K562 (cell line): ENCODE measurements around the gene VPS45. TPM values are rescaled to one million over a fixed set of nuclear protein-coding genes. Genes with fewer than 3 reads are reported as not detected.
A peak's percentile ranks its signal among the peaks of the same experiment; 100 is the strongest.
"Not testable (repeated sequence)": the region's sequence is repeated elsewhere in the genome, so short reads cannot be mapped to it uniquely, and the experiment has no call there.

Experiments used
- ATAC-seq: fragments of 200-7000 bp; cut with Tn5 transposase; 3 replicates; pipeline ENCODE4 v1.9.1; 2020; ENCODE audit warnings: moderate library complexity
- BruUV-seq: library from RNA; stranded (reverse); fragments of 400-500 nt; replicated peaks from 2 replicates; lab custom pipeline; 2021; lab: Mats Ljungman, UMichigan
- CTCF ChIA-PET: fragments of 300-600 bp; formaldehyde crosslinking; extraction: SDS; loops from one replicate; lab custom pipeline; 2021; ENCODE audit warnings: low intra/inter-chr PET ratio; lab: Yijun Ruan, JAX
- POLR2A ChIA-PET: fragments of 300-600, 350-650 bp; sonication (Branson Sonifier 250); formaldehyde crosslinking; extraction: SDS; loops from one replicate; lab custom pipeline; 2021; ENCODE audit warnings: antibody characterized with exemption, inconsistent platforms; lab: Yijun Ruan, JAX
- DNase-seq, 4 experiments: peaks; one replicate each; pipeline versions ENCODE4 v3.0.0 to v3.0.0-alpha.2; 2011 to 2018; ENCODE audit warnings: low spot score in 3 of 4, mixed read lengths in 3 of 4; ENCODE audit errors: extremely low read depth in 1 of 4
- FAIRE-seq: peaks from 2 replicates; lab custom pipeline; 2011; peaks lifted over from hg19 to GRCh38; lab: Jason Lieb, UNC
- H2AFZ ChIP-seq: 2 replicates; pipeline ENCODE4 v1.6.0; 2011; ENCODE audit warnings: low read depth, low read length, control low read depth, inconsistent platforms
- H3K27ac ChIP-seq: fragments of 200-600 bp; 3 replicates; pipeline ENCODE4 v1.8.0; 2011; ENCODE audit warnings: low read depth, mild to moderate bottlenecking, control low read depth, inconsistent platforms, low read length, moderate library complexity, mixed read lengths; ENCODE audit errors: extremely low read depth
- H3K27me3 ChIP-seq, 2 experiments: fragments of 300-600 bp in 1 of 2; 2 replicates in 1 of 2; 3 replicates in 1 of 2; pipeline versions ENCODE4 v1.6.0 to v1.8.0; 2011; ENCODE audit warnings: inconsistent platforms in 2 of 2, low read length in 2 of 2, mild to moderate bottlenecking in 1 of 2, mixed read lengths in 1 of 2, moderate library complexity in 1 of 2; ENCODE audit not compliant: control insufficient read depth in 2 of 2, insufficient read depth in 2 of 2
- H3K36me3 ChIP-seq: fragments of 300-600 bp; 3 replicates; pipeline ENCODE4 v1.8.0; 2011; ENCODE audit warnings: mild to moderate bottlenecking, low read length, inconsistent platforms; ENCODE audit not compliant: control insufficient read depth, insufficient read depth
- H3K4me1 ChIP-seq, 2 experiments: fragments of 200-600 bp in 1 of 2; replicated peaks in 1 of 2; 2 replicates in 1 of 2; 3 replicates in 1 of 2; pipeline versions ENCODE4 v1.5.1 to v1.8.0; 2011; ENCODE audit warnings: inconsistent platforms in 2 of 2, low read length in 2 of 2, mild to moderate bottlenecking in 1 of 2, mixed read lengths in 1 of 2, moderate library complexity in 1 of 2; ENCODE audit not compliant: control insufficient read depth in 2 of 2, insufficient read depth in 2 of 2
- H3K4me2 ChIP-seq: 2 replicates; pipeline ENCODE4 v1.6.1; 2011; ENCODE audit warnings: low read length, control low read depth, inconsistent platforms, mixed read lengths; ENCODE audit not compliant: insufficient read depth
- H3K4me3 ChIP-seq: fragments of 200-600 bp; sonication (generic), shearing (Covaris generic); 2 replicates; pipeline ENCODE4 v1.5.1; 2016; ENCODE audit warnings: control low read depth, inconsistent platforms
- H3K79me2 ChIP-seq: fragments of 200-600 bp; 3 replicates; pipeline ENCODE4 v1.8.0; 2011; ENCODE audit warnings: low read length, inconsistent platforms; ENCODE audit not compliant: control insufficient read depth, insufficient read depth
- H3K9ac ChIP-seq, 2 experiments: 2 replicates each; pipeline versions ENCODE4 v1.6.0 to v1.6.1; 2011; ENCODE audit warnings: low read depth in 2 of 2, low read length in 2 of 2, control low read depth in 1 of 2, inconsistent platforms in 1 of 2, mild to moderate bottlenecking in 1 of 2, mixed read lengths in 1 of 2; ENCODE audit not compliant: insufficient read depth in 1 of 2
- H3K9me1 ChIP-seq: one replicate; pipeline ENCODE4 v1.6.0; 2011; ENCODE audit warnings: inconsistent platforms, mild to moderate bottlenecking, low read length, moderate library complexity; ENCODE audit not compliant: control insufficient read depth, insufficient read depth
- H3K9me3 ChIP-seq: replicated peaks from 2 replicates; pipeline ENCODE4 v1.5.1; 2011; ENCODE audit warnings: low read depth, low read length, inconsistent platforms; ENCODE audit not compliant: control insufficient read depth, insufficient read depth
- H4K20me1 ChIP-seq: replicated peaks from 2 replicates; pipeline ENCODE4 v1.6.1; 2011; ENCODE audit warnings: low read length, inconsistent platforms, mixed read lengths; ENCODE audit not compliant: control insufficient read depth, insufficient read depth
- ASH1L ChIP-seq: fragments of 450-650 bp; IDR thresholded peaks from 2 replicates; pipeline ENCODE4 v1.6.1; 2018; ENCODE audit warnings: borderline replicate concordance, mild to moderate bottlenecking, low read depth; ENCODE audit not compliant: partially characterized antibody
- DACH1 ChIP-seq: fragments of 450-650 bp; IDR thresholded peaks from 2 replicates; pipeline ENCODE4 v1.6.1; 2018; ENCODE audit not compliant: partially characterized antibody
- ELK3 ChIP-seq: fragments of 450-650 bp; formaldehyde crosslinking; IDR thresholded peaks from 2 replicates; pipeline ENCODE4 v1.4.0; 2020; ENCODE audit warnings: mild to moderate bottlenecking
- SPI1 ChIP-seq: IDR thresholded peaks from 2 replicates; pipeline ENCODE4 v1.6.1; 2011; ENCODE audit warnings: low read depth, low read length, control low read depth, borderline replicate concordance
- TEAD4 ChIP-seq, 2 experiments: sonication (generic) in 1 of 2; formaldehyde crosslinking in 1 of 2; IDR thresholded peaks; 2 replicates each; pipeline versions ENCODE4 v1.6.1 to v1.8.0; 2012 to 2022; ENCODE audit warnings: borderline replicate concordance in 1 of 2, inconsistent platforms in 1 of 2, low read length in 1 of 2, mild to moderate bottlenecking in 1 of 2, missing genetic modification reagents in 1 of 2
- ZBTB34 ChIP-seq: fragments of 250-450 bp; sonication (Bioruptor Pico); IDR thresholded peaks from 2 replicates; pipeline ENCODE4 v1.8.0; 2021; ENCODE audit warnings: mild to moderate bottlenecking, moderate library complexity
- ZFP30 ChIP-seq: fragments of 250-450 bp; sonication (Bioruptor Pico); IDR thresholded peaks from 2 replicates; pipeline ENCODE4 v1.8.0; 2022; ENCODE audit warnings: moderate library complexity, mild to moderate bottlenecking, inconsistent platforms, borderline replicate concordance
- ZFP36 ChIP-seq: fragments of 150-350 bp; IDR thresholded peaks from 2 replicates; pipeline ENCODE4 v1.6.1; 2018; ENCODE audit warnings: low read length, low read depth; ENCODE audit not compliant: partially characterized antibody
- ZNF511 ChIP-seq: sonication (generic); formaldehyde crosslinking; IDR thresholded peaks from 2 replicates; pipeline ENCODE4 v1.8.0; 2022; ENCODE audit warnings: mild to moderate bottlenecking, missing genetic modification reagents
- WGBS: fragments of 100-300 bp; shearing (Covaris generic); methylation state at CpG from one replicate; pipeline ENCODE4 v1.1.6; 2016; ENCODE audit warnings: low coverage, mixed read lengths; ENCODE audit not compliant: insufficient coverage; ENCODE audit errors: missing lambda C conversion rate; 5-methylcytosine and 5-hydroxymethylcytosine counted together
- in situ Hi-C: fragments of 300-500 bp; cut with MboI; formaldehyde crosslinking; loops from 4 replicates; pipeline ENCODE4 v1.15.0; 2018; ENCODE audit warnings: inconsistent platforms, mixed read lengths
- intact Hi-C: fragments of 100-400 bp; cut with micrococcal nuclease; formaldehyde crosslinking; loops from 2 replicates; pipeline ENCODE4 v1.14.2; 2022
- polyA plus RNA-seq, 8 experiments: library from polyadenylated mRNA; depleted of rRNA in 4 of 8; stranded (reverse) in 5 of 8; unstranded in 3 of 8; fragments of >200 nt; fragmentation: Nextera tagmentation in 2 of 8; fragmentation: Illumina TruSeq in 1 of 8; extraction: Ambion mirVana in 2 of 8; extraction: Trizol in 1 of 8; gene quantifications; 2 replicates each; pipeline versions ENCODE4 v1.2.1 to v1.2.3, GENCODE V29; 2011 to 2014; ENCODE audit warnings: inconsistent platforms in 1 of 8, missing spikeins in 1 of 8
- total RNA-seq, 7 experiments: library from RNA; depleted of rRNA in 6 of 7; stranded (reverse); fragments of >200 nt in 6 of 7; fragmentation: Illumina TruSeq in 2 of 7; extraction: Trizol in 2 of 7; gene quantifications; 2 replicates each; pipeline versions ENCODE4 v1.2.1 to v1.2.3, GENCODE V29; 2011 to 2021; ENCODE audit warnings: low replicate concordance in 1 of 7

VPS45 gene
- total and polyA plus RNA-seq, 9 of the 15 experiments (the other 6 are each of a cell fraction or from before 2014, with no cell fraction given), result 17.9 to 48.2 (median 34.4) TPM

GRCh38 chr1:150144606-150145005 is 77.0 kb downstream of the VPS45 start (continued):
- no peak for TF ChIP-seq ZBTB34 (CRISPR knock-in tag)
- no peak for TF ChIP-seq ZFP30
- no peak for TF ChIP-seq ASH1L
- no peak for TF ChIP-seq TEAD4 (IDR thresholded peaks at IDR 0.05; ENCODE audit: low read length)
- no peak for TF ChIP-seq TEAD4 (CRISPR knock-in tag; IDR thresholded peaks at IDR 0.05; ENCODE audit: borderline replicate concordance)
- no peak for TF ChIP-seq ZFP36
- no peak for TF ChIP-seq ZNF511 (CRISPR knock-in tag)
- TF ChIP-seq SPI1, result 0 out of 2 replicates have a peak, but pooled peaks have one; percentile 53
- no peak for TF ChIP-seq DACH1
- TF ChIP-seq ELK3 (CRISPR knock-in tag), result no peak

DNA sequence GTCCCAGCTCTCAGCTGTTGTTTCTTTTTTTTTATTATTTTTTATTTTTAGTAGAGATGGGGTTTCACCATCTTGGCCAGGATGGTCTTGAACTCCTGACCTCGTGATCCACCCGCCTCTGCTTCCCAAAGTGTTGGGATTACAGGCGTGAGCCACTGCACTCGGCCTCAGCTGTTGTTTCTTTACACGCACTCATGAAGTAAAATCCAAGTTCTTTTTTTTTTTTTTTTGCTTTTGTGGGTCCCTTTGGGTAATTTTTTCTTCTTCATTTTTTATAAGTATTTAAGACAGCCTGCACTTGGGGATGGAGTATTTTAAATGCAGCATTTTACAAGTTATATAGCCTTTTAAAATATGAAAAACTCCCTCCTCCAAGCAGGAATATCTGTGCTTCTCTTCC is 78.4 kb downstream of the VPS45 start:
- H3K27ac ChIP-seq, H3K9me3 ChIP-seq, H4K20me1 ChIP-seq, H3K9ac ChIP-seq, H3K4me3 ChIP-seq, DNase-seq, H3K36me3 ChIP-seq, in situ Hi-C loops, ATAC-seq, H2AFZ ChIP-seq, CTCF ChIA-PET, intact Hi-C loops, H3K79me2 ChIP-seq, H3K9me1 ChIP-seq, BruUV-seq, H3K27me3 ChIP-seq, H3K4me2 ChIP-seq, FAIRE-seq: not testable (repeated sequence)
- POLR2A ChIA-PET, result interaction anchor here (0.7 to 1.4 kb wide), 3 partner anchors 10 to 260 kb away, joined by 3 to 5 read pairs (median 4); a partner anchor contains a TSS
- H3K4me1 ChIP-seq, result peaks cover 19 to 24% of the 10 kb centered on the region in 2 experiments
- 72% methylated on average over 2 of the region's 5 CpGs for WGBS
